Tibial nerve (tissue), 4 donors: ENCODE measurements around the gene UBE2D2. TPM values are rescaled to one million over a fixed set of nuclear protein-coding genes. Genes with fewer than 3 reads are reported as not detected.
"Not testable (repeated sequence)": the region's sequence is repeated elsewhere in the genome, so short reads cannot be mapped to it uniquely, and the experiment has no call there.

Source experiments
- DNase-seq, 2 donors: peaks; one replicate each; pipeline ENCODE4 v3.0.0-alpha.2; 2019; ENCODE audit warnings: low spot score in 2 of 2
- H3K27ac ChIP-seq, 4 donors: fragments of 200-600 bp; sonication (generic) in 3 of 4; one replicate each; pipeline ENCODE4 v1.5.1; 2017 to 2019; ENCODE audit warnings: mild to moderate bottlenecking in 1 of 4
- H3K27me3 ChIP-seq, 2 donors: fragments of 200-600 bp; sonication (generic) in 1 of 2; one replicate each; pipeline versions ENCODE4 v1.5.1 to v1.6.0; 2017 to 2019
- H3K36me3 ChIP-seq, 3 donors: fragments of 200-600 bp; sonication (generic); one replicate each; pipeline ENCODE4 v1.5.1; 2018 to 2019
- H3K4me1 ChIP-seq, 4 donors: fragments of 200-600 bp; sonication (generic) in 3 of 4; one replicate each; pipeline ENCODE4 v1.5.1; 2017 to 2019
- H3K4me3 ChIP-seq, 4 donors: fragments of 200-600 bp; sonication (generic) in 3 of 4; one replicate each; pipeline ENCODE4 v1.5.1; 2017 to 2019; ENCODE audit warnings: mild to moderate bottlenecking in 1 of 4, moderate library complexity in 1 of 4
- H3K9me3 ChIP-seq, 4 donors: fragments of 200-600 bp; sonication (generic) in 3 of 4; one replicate each; pipeline ENCODE4 v1.5.1; 2017 to 2019
- EP300 ChIP-seq, 2 donors: sonication (generic); formaldehyde crosslinking; IDR thresholded peaks; one replicate each; pipeline ENCODE4 v1.6.1; 2017; ENCODE audit warnings: antibody characterized with exemption in 2 of 2, mild to moderate bottlenecking in 1 of 2
- POLR2A ChIP-seq, 2 donors: fragments of 450-650 bp; IDR thresholded peaks; one replicate each; pipeline ENCODE4 v1.6.1; 2017; ENCODE audit warnings: antibody characterized with exemption in 2 of 2, mild to moderate bottlenecking in 2 of 2, moderate library complexity in 2 of 2
- WGBS, 2 donors: methylation state at CpG; one replicate each; pipeline ENCODE4 v1.1.5; 2018; 5-methylcytosine and 5-hydroxymethylcytosine counted together
- total RNA-seq, 4 donors: library from RNA; depleted of rRNA; stranded (reverse); fragments of >200 nt; gene quantifications; one replicate each; pipeline ENCODE4 v1.1.0, GENCODE V29; 2016
- TF ChIP-seq, protein P1 (sequence below), 5 experiments: fragments of 200-600 bp in 3 of 5; fragments of 450-650 bp in 2 of 5; sonication (generic) in 3 of 5; IDR thresholded peaks; one replicate each; pipeline ENCODE4 v1.5.1; 2016 to 2019; ENCODE audit warnings: antibody characterized with exemption in 5 of 5, mild to moderate bottlenecking in 3 of 5, moderate library complexity in 2 of 5

UBE2D2 gene
- total RNA-seq, 4 donors from 2014 or later: 85.9 to 118 (median 99.7) TPM

- TF ChIP-seq EP300 (IDR thresholded peaks at IDR 0.05): no peak
- no peak for TF ChIP-seq POLR2A (IDR thresholded peaks at IDR 0.05)
- TF ChIP-seq, protein P1, sequence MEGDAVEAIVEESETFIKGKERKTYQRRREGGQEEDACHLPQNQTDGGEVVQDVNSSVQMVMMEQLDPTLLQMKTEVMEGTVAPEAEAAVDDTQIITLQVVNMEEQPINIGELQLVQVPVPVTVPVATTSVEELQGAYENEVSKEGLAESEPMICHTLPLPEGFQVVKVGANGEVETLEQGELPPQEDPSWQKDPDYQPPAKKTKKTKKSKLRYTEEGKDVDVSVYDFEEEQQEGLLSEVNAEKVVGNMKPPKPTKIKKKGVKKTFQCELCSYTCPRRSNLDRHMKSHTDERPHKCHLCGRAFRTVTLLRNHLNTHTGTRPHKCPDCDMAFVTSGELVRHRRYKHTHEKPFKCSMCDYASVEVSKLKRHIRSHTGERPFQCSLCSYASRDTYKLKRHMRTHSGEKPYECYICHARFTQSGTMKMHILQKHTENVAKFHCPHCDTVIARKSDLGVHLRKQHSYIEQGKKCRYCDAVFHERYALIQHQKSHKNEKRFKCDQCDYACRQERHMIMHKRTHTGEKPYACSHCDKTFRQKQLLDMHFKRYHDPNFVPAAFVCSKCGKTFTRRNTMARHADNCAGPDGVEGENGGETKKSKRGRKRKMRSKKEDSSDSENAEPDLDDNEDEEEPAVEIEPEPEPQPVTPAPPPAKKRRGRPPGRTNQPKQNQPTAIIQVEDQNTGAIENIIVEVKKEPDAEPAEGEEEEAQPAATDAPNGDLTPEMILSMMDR (IDR thresholded peaks at IDR 0.05): no peak
- Histone ChIP-seq H3K27ac (no peak overlapping the region), H3K4me3 (no peak overlapping the region), H3K27me3 (no peaks in the 10 kb centered on the region), H3K9me3 (peaks cover 0 to 4% (median 0%) of the 10 kb centered on the region in 4 donors), H3K4me1 (peaks cover 0 to 12% (median under 1%) of the 10 kb centered on the region in 4 donors), H3K36me3 (peaks cover 0 to 20% (median 0%) of the 10 kb centered on the region in 3 donors)
- no peak for DNase-seq
Observed at GRCh38 chr5:139597134-139597533, 36.0 kb downstream of the UBE2D2 start.

- not testable (repeated sequence) for H3K4me3 ChIP-seq
- 94 to 99% methylated on average over 5 of the region's 5 CpGs for WGBS, 2 donors
Observed at GRCh38 chr5:139598601-139598965, 37.4 kb downstream of the UBE2D2 start.

DNA sequence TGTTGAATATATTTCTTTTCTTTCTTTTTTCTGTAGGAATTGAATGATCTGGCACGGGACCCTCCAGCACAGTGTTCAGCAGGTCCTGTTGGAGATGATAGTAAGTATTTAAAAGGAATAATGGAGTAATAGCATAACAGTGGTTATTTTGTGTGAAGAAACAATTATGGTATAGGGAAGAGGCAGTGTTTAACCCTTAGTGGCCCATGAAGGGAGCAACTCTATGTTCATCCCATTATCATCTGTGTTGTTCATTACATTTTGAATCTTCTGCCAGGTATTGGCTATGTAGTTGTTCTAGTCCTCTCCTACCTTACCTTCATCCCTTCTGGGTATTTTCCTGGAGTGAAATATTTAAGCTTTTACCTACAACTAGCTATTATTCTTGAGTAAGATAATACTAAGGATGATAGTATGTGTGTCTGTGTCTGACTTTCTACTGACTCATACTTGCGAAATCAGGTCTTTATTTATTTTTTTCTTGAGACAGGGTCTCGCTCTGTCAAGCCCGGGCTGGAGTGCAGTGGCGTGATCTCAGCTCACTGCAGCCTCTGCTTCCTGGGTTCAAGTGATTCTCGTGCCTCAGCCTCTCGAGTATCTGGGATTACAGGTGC, 39.3 kb downstream of the UBE2D2 start:
- Histone ChIP-seq H3K27me3 (no peaks in the 10 kb centered on the region), H3K4me3 (no peak overlapping the region), H3K27ac (no peak overlapping the region), H3K36me3 (peaks cover 0 to 46% (median 3%) of the 10 kb centered on the region in 3 donors), H3K4me1 (no peaks in the 10 kb centered on the region), H3K9me3 (peaks cover 0 to 4% (median 0%) of the 10 kb centered on the region in 4 donors)
- WGBS, 2 donors: 86 to 87% methylated on average over 7 of the region's 7 CpGs
- DNase-seq: no peak
- TF ChIP-seq EP300 (IDR thresholded peaks at IDR 0.05) (no peak), POLR2A (IDR thresholded peaks at IDR 0.05) (no peak)
- TF ChIP-seq, protein P1 (IDR thresholded peaks at IDR 0.05): no peak

More at GRCh38 chr5:139598601-139598965, 37.4 kb downstream of the UBE2D2 start:
- not testable (repeated sequence) for H3K27me3 ChIP-seq, H3K9me3 ChIP-seq, H3K27ac ChIP-seq, DNase-seq, H3K4me1 ChIP-seq
- H3K36me3 ChIP-seq: peaks cover 0 to 35% (median 3%) of the 10 kb centered on the region in 3 donors

GRCh38 chr5:139601429-139601828, 40.3 kb downstream of the UBE2D2 start:
- peaks cover 0 to 8% (median 0%) of the 10 kb centered on the region in 4 donors for H3K4me1 ChIP-seq
- DNase-seq: no peak
- H3K4me3 ChIP-seq: no peak overlapping the region
- TF ChIP-seq EP300 (IDR thresholded peaks at IDR 0.05) (no peak), POLR2A (IDR thresholded peaks at IDR 0.05) (no peak)
- TF ChIP-seq, protein P1 (IDR thresholded peaks at IDR 0.05): no peak
- WGBS, 2 donors: 88 to 92% methylated on average over 12 of the region's 12 CpGs
- no peaks in the 10 kb centered on the region for H3K27me3 ChIP-seq
- peaks cover 0 to 4% (median 0%) of the 10 kb centered on the region in 4 donors for H3K9me3 ChIP-seq
- peaks cover 0 to 55% (median 3%) of the 10 kb centered on the region in 3 donors for H3K36me3 ChIP-seq
- H3K27ac ChIP-seq: no peak overlapping the region

- not testable (repeated sequence) for H3K9me3 ChIP-seq, DNase-seq, H3K4me3 ChIP-seq, H3K27ac ChIP-seq, H3K27me3 ChIP-seq
- Histone ChIP-seq H3K36me3 (peaks cover 0 to 59% (median 3%) of the 10 kb centered on the region in 3 donors), H3K4me1 (peaks cover 0 to 13% (median 0%) of the 10 kb centered on the region in 4 donors)
- 88 to 89% methylated on average over 9 of the region's 9 CpGs for WGBS, 2 donors
Observed at GRCh38 chr5:139601948-139602347, 40.8 kb downstream of the UBE2D2 start.

DNA sequence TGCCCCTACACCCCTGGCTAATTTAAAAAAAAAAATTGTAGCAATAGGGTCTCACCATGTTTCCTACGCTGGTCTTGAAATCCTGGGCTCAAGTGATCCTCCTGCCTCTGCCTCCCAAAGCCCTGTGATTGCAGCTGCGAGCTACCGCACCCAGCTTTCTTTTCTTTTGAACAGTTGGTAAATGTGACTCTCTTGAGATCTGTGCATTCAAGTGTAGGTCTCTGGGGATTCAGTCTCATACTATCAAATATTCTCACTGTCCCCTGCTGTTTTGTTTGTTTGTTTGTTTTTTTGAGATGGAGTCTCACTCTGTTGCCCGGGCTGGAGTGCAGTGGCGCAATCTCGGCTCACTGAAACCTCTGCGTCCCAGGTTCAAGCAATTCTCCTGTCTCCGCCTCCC, 44.7 kb downstream of the UBE2D2 start:
- Histone ChIP-seq H3K4me3 (no peak overlapping the region), H3K36me3 (peaks cover 0 to 51% (median 3%) of the 10 kb centered on the region in 3 donors), H3K9me3 (no peaks in the 10 kb centered on the region), H3K4me1 (peaks cover 0 to 34% (median 0%) of the 10 kb centered on the region in 4 donors), H3K27ac (no peak overlapping the region), H3K27me3 (no peaks in the 10 kb centered on the region)
- DNase-seq: no peak
- TF ChIP-seq, protein P1 (IDR thresholded peaks at IDR 0.05): no peak
- no peak for TF ChIP-seq POLR2A (IDR thresholded peaks at IDR 0.05)
- 97 to 98% methylated on average over 8 of the region's 8 CpGs for WGBS, 2 donors
